ENCODE measurements around the gene DPT. TPM values are rescaled to one million over a fixed set of nuclear protein-coding genes. Genes with fewer than 3 reads are reported as not detected.

DPT gene
- total and polyA plus RNA-seq, 2 of the 4 experiments (the other 2 are of a cell fraction), result not detected

DNA sequence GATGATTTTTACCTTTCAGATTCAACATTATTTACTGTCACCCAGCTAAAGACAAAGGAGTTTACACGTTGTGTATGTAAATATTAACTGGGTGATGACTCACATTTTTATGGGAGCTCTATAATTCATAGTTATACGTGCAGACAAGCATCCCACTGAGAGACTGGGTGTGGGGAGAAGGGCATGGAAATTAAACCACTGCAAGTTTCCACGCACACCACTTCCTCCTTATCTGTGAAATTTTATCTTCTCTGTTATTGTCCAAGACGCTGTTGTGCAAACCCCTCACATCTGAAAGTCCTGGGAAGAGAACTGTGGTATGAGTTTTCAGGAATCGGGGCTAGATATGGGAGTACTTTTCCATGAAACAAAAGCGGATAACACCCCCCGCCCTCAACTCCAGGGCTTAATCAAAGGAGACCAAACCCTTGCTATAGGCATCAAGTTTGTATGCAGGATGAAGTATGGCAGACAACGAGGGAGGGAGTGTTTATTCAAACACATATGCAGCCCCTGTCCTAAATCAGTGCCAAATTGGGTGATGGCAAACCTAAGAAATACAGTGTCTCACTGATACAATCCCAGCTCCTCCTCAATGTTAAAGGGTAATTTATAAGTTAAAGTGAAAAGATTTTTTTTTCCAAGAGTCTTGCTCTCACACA, 23.3 kb upstream of the DPT start:
- no peak overlapping the region for H3K23ac ChIP-seq (ENCODE audit: low read depth, low read length)
- intact Hi-C loops (cut with micrococcal nuclease), result no loop called here
- ATAC-seq (ENCODE audit: low read depth) (no peak), DNase-seq (no peak)
- no peak overlapping the region for H2BK5ac ChIP-seq (ENCODE audit: low read depth, low read length, poor library complexity, severe bottlenecking)
- no peaks in the 10 kb centered on the region for H3K9me3 ChIP-seq (ENCODE audit: control insufficient read depth, insufficient read depth, low read length)
- H2AFZ ChIP-seq (replicated peaks; ENCODE audit: low read length, poor library complexity), result no peak overlapping the region
- dilution Hi-C loops (cut with HindIII; ENCODE audit: low sequenced_read_pairs, unreplicated experiment), result no loop called here
- no peak overlapping the region for H3K4me3 ChIP-seq (ENCODE audit: insufficient read depth, low read depth, low read length)
- no peak overlapping the region for H2BK120ac ChIP-seq (ENCODE audit: low read depth, low read length)
- no peaks in the 10 kb centered on the region for H3K79me1 ChIP-seq (ENCODE audit: low read depth in 1 of 2, low read length in 2 of 2)
- no peak overlapping the region for H3K14ac ChIP-seq (replicated peaks; ENCODE audit: low read depth, low read length)
- in situ Hi-C loops (cut with MboI; ENCODE audit: low sequenced_read_pairs), result no loop called here
- BruUV-seq (replicated peaks), result no TSS peak
- no peak overlapping the region for H4K5ac ChIP-seq (ENCODE audit: low read depth, low read length)
- H3K4me2 ChIP-seq (ENCODE audit: low read depth, low read length), result no peak overlapping the region
- H2AK5ac ChIP-seq (ENCODE audit: low read depth, low read length), result no peak overlapping the region
- no peaks in the 10 kb centered on the region for H3K9me1 ChIP-seq (ENCODE audit: insufficient read depth, low read length)
- no peak overlapping the region for H2AK9ac ChIP-seq (replicated peaks; ENCODE audit: low read depth, low read length, poor library complexity)
- no peaks in the 10 kb centered on the region for H3K27me3 ChIP-seq (ENCODE audit: control insufficient read depth, insufficient read depth, low read length)
- H3K56ac ChIP-seq (ENCODE audit: extremely low read depth, insufficient read depth, low read length), result no peak overlapping the region
- POLR2A ChIA-PET (ENCODE audit: unreplicated experiment), result no interaction called here
- no peak overlapping the region for H3K4ac ChIP-seq (ENCODE audit: low read depth, low read length)
- H4K91ac ChIP-seq (ENCODE audit: insufficient read depth, low read depth, low read length), result no peak overlapping the region
- no peak overlapping the region for H2BK20ac ChIP-seq (ENCODE audit: low read depth, low read length)
- CTCF ChIA-PET, result no interaction called here
- no peak overlapping the region for H3K9ac ChIP-seq (ENCODE audit: low read depth, low read length)
- WGBS, 2 experiments (ENCODE audit: extremely low coverage in 2 of 2, insufficient read length in 1 of 2), result no CpG with 5 or more reads among the region's 8 CpGs
- H4K8ac ChIP-seq (ENCODE audit: low read depth in 2 of 2, low read length in 2 of 2), result no peak overlapping the region
- no peaks in the 10 kb centered on the region for H3K36me3 ChIP-seq (ENCODE audit: control insufficient read depth, insufficient read depth, low read length)
- no peaks in the 10 kb centered on the region for H4K20me1 ChIP-seq (ENCODE audit: insufficient read depth, low read length)
- H2BK15ac ChIP-seq (ENCODE audit: low read depth, low read length), result no peak overlapping the region
- TF ChIP-seq RAD21 (IDR thresholded peaks at IDR 0.05; ENCODE audit: low read length) (no peak), CHD1 (IDR thresholded peaks at IDR 0.05; ENCODE audit: low read depth, low read length) (no peak), NFE2L2 (IDR thresholded peaks at IDR 0.05; ENCODE audit: low read depth, low read length) (no peak), POLR2A (IDR thresholded peaks at IDR 0.05; ENCODE audit: low read depth, low read length) (no peak), SMC3 (IDR thresholded peaks at IDR 0.05; ENCODE audit: low read depth, low read length) (no peak), FOS (IDR thresholded peaks at IDR 0.05; ENCODE audit: low read depth, low read length) (no peak)
- TF ChIP-seq, protein P1, sequence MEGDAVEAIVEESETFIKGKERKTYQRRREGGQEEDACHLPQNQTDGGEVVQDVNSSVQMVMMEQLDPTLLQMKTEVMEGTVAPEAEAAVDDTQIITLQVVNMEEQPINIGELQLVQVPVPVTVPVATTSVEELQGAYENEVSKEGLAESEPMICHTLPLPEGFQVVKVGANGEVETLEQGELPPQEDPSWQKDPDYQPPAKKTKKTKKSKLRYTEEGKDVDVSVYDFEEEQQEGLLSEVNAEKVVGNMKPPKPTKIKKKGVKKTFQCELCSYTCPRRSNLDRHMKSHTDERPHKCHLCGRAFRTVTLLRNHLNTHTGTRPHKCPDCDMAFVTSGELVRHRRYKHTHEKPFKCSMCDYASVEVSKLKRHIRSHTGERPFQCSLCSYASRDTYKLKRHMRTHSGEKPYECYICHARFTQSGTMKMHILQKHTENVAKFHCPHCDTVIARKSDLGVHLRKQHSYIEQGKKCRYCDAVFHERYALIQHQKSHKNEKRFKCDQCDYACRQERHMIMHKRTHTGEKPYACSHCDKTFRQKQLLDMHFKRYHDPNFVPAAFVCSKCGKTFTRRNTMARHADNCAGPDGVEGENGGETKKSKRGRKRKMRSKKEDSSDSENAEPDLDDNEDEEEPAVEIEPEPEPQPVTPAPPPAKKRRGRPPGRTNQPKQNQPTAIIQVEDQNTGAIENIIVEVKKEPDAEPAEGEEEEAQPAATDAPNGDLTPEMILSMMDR (conservative IDR thresholded peaks at IDR 0.05; ENCODE audit: low read depth, low read length), result no peak
- H3K27ac ChIP-seq (ENCODE audit: insufficient read depth, low read length), result no peak overlapping the region
- H3K4me1 ChIP-seq (ENCODE audit: control insufficient read depth, insufficient read depth, low read length), result no peaks in the 10 kb centered on the region
- no peak overlapping the region for H3K18ac ChIP-seq (ENCODE audit: low read depth, low read length)
